PC-9 (cell line): Measurements from ENCODE around the gene ATP6V0D1.

Experiments used
- CTCF ChIP-seq: fragments of 200-600 bp; sonication (generic); conservative IDR thresholded peaks from 2 replicates; pipeline ENCODE4 v1.6.1; 2017; ENCODE audit warnings: mixed run types, antibody characterized with exemption, mild to moderate bottlenecking, moderate library complexity
- EZH2 ChIP-seq: fragments of 200-600 bp; sonication (generic); IDR thresholded peaks from 2 replicates; pipeline ENCODE4 v1.8.0; 2017; ENCODE audit warnings: antibody characterized with exemption, low read depth

- TF ChIP-seq CTCF, result no peak
- no peak for TF ChIP-seq EZH2
Measured at GRCh38 chr16:67426950-67427349, 54.0 kb downstream of the ATP6V0D1 start.
